Fibroblast of peridontal ligament (primary cell): ENCODE measurements around the gene AEBP2.
"Not testable (repeated sequence)": the region's sequence is repeated elsewhere in the genome, so short reads cannot be mapped to it uniquely, and the experiment has no call there.

Source experiments
- DNase-seq: peaks from one replicate; pipeline ENCODE4 v3.0.0-alpha.2; 2010; ENCODE audit errors: extremely low read depth

Gene AEBP2

GRCh38 chr12:19421503-19422282, 17.6 kb upstream of the AEBP2 start:
- no peak for DNase-seq

- DNase-seq = no peak
Observed at GRCh38 chr12:19423166-19423930, 15.9 kb upstream of the AEBP2 start.

GRCh38 chr12:19428246-19428645, 11.0 kb upstream of the AEBP2 start:
- peak; percentile 15 for DNase-seq

DNA sequence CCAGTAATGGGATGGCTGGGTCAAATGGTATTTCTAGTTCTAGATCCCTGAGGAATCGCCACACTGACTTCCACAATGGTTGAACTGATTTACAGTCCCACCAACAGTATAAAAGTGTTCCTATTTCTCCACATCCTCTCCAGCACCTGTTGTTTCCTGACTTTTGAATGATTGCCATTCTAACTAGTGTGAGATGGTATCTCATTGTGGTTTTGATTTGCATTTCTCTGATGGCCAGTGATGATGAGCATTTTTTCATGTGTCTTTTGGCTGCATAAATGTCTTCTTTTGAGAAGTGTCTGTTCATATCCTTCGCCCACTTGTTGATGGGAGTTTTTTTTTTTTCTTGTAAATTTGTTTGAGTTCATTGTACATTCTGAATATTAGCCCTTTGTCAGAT, 9.8 kb upstream of the AEBP2 start:
- not testable (repeated sequence) for DNase-seq

- DNase-seq = peak; percentile 16
Observed at GRCh38 chr12:19430988-19431387, 8.3 kb upstream of the AEBP2 start.

DNA sequence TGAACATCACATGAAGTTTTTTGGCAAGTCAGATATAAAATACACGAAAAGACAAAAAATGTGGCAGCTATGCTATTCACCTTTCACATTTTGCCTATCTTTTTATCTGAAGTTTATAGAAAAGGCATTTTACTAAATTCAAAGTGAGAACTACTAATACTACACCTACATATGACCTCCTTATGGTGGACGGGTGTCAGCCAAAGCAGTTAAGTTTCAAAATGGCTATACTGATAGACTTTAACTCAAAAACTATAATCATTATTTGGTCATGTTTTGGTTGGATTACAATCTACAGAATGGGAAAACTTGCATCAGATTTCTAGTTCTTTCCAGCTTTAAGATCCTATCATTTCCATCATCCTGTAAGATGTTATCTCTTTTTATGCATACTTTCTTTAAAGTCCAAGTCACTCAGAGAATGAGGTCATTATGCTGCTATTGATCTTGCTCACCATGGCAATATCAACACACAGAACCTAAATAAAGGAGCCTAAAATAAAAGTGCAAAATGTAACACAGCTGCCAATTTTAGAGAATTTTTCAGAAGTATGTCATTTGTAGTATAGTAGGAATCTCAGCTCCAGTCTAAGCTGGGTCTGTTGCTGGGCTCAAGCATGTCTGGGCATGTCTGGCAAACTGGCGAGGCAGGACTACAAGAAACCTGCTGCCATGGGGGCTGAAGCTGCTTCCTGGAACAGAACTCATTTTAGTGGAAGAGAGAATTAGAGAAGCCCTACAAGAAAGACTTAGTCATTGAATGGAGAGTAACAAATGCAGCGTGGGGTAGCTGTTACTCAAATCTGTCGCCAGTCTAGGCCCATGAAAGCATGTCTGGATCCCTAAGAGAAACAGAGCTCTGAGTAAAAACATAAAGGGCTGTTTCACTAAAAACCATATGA, 7.6 kb upstream of the AEBP2 start:
- peak; percentile 91 for DNase-seq

GRCh38 chr12:19432309-19433170, 6.8 kb upstream of the AEBP2 start:
- DNase-seq = no peak

GRCh38 chr12:19434538-19434937, 4.8 kb upstream of the AEBP2 start:
- no peak for DNase-seq

- DNase-seq = no peak
Observed at GRCh38 chr12:19435831-19436497, 3.3 kb upstream of the AEBP2 start.

DNA sequence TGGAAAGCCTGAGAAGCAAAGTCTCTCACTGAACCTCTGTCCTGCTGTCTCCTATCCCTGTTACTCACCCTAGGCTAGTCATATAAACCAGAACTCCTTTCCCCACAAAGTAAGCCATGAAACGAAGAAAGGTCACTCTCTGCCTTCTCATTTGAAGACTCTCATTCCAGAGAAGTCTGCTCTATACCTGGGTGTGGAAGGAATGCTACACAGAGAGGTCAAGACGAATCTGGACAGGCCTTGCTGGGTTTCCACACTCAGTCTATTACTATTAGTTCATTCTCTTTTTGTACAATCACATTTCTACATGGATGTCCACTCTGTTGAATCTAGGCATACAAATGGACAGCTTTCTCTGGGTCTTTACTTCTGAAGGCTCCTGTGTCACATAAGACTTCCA, 2.4 kb upstream of the AEBP2 start:
- DNase-seq = no peak

- DNase-seq = no peak
Observed at GRCh38 chr12:19437996-19438395, 1.3 kb upstream of the AEBP2 start.

DNA sequence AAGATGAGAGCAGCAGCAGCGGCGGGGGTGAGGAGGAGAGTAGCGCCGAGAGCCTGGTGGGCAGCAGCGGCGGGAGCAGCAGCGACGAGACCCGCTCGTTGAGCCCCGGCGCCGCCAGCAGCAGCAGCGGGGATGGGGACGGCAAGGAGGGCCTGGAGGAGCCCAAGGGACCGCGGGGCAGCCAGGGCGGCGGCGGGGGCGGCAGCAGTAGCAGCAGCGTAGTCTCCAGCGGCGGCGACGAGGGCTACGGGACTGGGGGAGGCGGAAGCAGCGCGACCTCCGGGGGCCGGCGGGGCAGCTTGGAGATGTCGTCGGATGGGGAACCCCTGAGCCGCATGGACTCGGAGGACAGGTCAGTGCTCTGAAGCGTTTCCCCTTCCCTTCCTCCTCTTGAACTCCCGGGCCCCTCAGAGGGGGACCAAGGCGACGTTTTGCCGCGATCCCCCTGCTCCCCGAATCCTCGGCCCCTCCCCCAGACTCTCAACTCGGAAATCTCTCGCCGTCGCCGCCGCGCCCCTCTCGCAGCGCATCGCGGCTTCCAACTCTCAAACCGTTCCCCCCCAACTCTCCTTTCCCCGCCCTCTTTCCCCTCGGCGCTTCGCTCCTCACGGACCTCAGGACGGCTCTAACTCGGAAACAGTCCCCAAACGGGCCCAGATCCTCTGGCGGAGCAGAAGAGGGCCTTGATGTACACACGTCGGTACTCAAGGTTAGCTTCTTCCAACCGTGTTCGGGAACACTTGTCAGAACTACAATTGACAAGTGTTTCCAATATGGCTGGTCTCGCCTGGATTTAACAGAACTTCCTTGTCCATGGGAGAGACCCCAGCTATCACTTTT, 947 bp downstream of the AEBP2 start:
- DNase-seq = peak; percentile 45

- peak; percentile 30 for DNase-seq
Observed at GRCh38 chr12:19440916-19441315, 1.6 kb downstream of the AEBP2 start.

DNA sequence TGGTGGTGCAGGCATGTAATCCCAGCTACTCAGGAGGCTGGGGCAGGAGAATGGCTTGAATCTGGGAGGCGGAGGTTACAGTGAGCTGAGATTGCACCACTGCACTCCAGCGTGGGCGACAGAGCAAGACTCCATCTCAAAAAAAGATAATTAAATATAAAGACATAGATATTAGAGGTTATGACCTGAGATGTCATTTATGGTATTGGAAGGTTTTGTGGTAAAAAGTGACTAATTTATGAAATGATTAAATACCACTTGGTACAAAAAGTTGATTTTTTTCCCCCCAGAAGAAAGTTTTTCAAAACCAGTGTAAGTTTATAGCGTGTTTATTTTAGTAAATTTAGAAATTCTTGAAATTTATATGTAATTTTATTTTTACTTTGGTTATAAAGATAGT, 4.3 kb downstream of the AEBP2 start:
- no peak for DNase-seq

DNA sequence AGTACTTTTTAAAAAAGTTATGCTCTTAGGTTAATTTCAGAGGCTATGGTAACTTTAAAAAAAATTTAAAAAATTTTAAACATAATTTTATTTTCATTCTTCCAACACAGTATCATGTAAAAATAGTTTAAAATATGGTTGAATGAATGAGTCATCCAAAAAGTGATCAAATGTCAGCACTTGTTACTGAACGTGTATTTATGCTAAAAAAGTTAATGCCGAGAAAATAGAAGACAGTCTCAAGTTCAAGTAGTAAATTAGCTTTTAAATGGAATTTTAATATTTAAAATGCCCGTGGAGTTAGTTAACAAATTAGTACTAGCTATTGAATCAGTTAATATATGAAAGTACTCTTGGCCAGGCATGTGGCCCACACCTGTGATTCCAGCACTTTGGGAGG, 4.8 kb downstream of the AEBP2 start:
- no peak for DNase-seq

DNA sequence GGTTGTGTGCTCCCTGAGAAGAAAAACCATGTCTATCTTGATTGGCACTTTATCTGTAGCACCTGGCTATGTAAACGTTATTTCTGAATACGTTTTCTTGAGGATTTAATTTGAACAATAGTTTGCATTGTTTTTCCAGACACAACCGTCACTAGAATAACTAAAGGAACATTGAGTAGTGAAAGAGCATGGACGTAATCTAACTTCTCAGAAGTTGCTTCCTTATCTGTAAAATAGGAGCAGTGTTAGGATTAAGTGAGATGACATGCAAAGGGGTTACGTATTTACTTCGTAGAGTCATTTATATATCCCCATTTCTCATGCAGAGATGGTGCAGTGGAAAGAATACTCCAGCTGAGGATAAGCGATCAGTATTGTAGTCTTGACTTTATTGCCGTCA, 8.1 kb downstream of the AEBP2 start:
- DNase-seq = no peak

GRCh38 chr12:19449814-19450213, 10.5 kb downstream of the AEBP2 start:
- DNase-seq = no peak

- DNase-seq = no peak
Observed at GRCh38 chr12:19450362-19450761, 11.1 kb downstream of the AEBP2 start.

DNA sequence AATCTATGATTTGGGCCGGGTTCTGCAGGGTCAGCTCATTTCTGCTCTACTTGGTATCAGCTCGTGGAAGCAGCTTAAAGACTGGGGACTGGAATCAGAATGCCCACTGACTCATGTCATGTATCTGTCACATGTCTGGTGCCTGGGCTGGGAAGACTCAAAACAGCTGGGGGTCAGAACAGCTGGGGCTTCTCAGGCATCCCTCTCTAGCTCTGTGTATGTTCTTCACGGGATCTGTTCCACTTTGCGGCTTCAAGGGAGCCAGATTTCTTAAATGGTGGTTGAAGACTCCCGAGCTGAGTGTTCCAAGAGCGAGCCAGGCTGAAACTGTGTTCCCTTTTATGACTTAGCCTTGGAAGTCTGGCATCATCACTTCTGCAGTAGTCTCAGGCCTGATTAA, 11.9 kb downstream of the AEBP2 start:
- no peak for DNase-seq

DNA sequence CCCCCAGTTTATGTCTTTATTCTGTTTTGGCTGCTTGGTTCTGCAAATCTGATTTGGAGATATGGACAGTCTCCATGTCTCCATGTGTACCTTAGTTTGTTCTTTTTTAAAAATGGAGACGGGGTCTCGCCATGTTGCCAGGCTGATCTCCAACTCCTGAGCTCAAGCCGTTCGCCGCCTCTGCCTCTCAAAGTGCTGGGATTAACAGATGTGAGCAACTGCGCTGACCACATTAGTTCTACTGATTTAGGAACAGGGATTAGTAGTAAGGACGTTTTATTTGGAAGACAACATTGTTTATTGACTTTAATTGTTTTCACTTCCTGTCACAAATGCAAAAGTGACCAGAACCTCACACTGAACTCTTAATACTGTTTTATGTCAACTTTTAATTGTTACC, 14.7 kb downstream of the AEBP2 start:
- no peak for DNase-seq
